ENCODE measurements around the gene HHIPL1. TPM values are rescaled to one million over a fixed set of nuclear protein-coding genes. Genes with fewer than 3 reads are reported as not detected.

The HHIPL1 gene
- total and polyA plus RNA-seq, 2 of the 8 experiments (the other 6 are each of a cell fraction or from before 2014, with no cell fraction given): 1.5 to 2.6 TPM

DNA sequence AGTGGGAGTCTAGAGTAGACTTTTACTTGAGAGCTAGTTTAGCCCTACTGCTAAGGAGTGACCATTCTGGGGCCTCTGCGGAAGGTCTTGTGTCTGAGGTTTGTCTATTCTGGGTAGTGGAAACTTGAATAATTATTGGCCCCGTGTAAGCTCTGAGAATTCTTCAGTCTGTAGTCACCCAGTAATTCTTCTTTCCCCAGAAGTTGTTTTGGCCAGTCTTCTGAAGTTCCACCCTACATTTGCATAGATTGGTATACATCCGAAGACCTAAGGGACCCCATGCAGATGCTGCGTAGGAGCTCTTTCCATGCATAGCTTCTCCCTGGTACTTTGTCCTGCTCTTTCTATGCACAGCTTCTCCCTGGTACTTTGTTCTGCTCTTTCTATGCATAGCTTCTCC is 52.0 kb downstream of the HHIPL1 start (continued):
- no peak for TF ChIP-seq CBX8 (IDR thresholded peaks at IDR 0.05; ENCODE audit: borderline replicate concordance, low read depth, low read length)

Data from H1 (cell line).